OCI-LY1 (cell line): Measurements from ENCODE around the gene FASN.

Experiments used
- EZH2 ChIP-seq: fragments of 200-600 bp; sonication (generic), shearing (Covaris generic); IDR thresholded peaks from 2 replicates; pipeline ENCODE4 v1.8.0; 2017; ENCODE audit warnings: borderline replicate concordance, mixed run types, mild to moderate bottlenecking, antibody characterized with exemption, low read length, moderate library complexity, mixed read lengths
- TF ChIP-seq, protein P1 (sequence below): fragments of 200-600 bp; sonication (generic), shearing (Covaris generic); IDR thresholded peaks from 2 replicates; pipeline ENCODE4 v1.5.1; 2017; ENCODE audit warnings: mild to moderate bottlenecking, antibody characterized with exemption, low read length, moderate library complexity, mixed read lengths

GRCh38 chr17:82036634-82037091 lies 61.4 kb downstream of the FASN start:
- TF ChIP-seq, protein P1, sequence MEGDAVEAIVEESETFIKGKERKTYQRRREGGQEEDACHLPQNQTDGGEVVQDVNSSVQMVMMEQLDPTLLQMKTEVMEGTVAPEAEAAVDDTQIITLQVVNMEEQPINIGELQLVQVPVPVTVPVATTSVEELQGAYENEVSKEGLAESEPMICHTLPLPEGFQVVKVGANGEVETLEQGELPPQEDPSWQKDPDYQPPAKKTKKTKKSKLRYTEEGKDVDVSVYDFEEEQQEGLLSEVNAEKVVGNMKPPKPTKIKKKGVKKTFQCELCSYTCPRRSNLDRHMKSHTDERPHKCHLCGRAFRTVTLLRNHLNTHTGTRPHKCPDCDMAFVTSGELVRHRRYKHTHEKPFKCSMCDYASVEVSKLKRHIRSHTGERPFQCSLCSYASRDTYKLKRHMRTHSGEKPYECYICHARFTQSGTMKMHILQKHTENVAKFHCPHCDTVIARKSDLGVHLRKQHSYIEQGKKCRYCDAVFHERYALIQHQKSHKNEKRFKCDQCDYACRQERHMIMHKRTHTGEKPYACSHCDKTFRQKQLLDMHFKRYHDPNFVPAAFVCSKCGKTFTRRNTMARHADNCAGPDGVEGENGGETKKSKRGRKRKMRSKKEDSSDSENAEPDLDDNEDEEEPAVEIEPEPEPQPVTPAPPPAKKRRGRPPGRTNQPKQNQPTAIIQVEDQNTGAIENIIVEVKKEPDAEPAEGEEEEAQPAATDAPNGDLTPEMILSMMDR: no peak
- TF ChIP-seq EZH2: no peak
